ENCODE data around the gene FBXO28. TPM values are rescaled to one million over a fixed set of nuclear protein-coding genes. Genes with fewer than 3 reads are reported as not detected.

Gene FBXO28
- total RNA-seq, 4 donors from 2014 or later: 40.2 to 65.7 (median 45.7) TPM

GRCh38 chr1:224089583-224089982, 24.3 kb upstream of the FBXO28 start:
- H3K36me3 ChIP-seq: no peaks in the 10 kb centered on the region
- no peak for DNase-seq (ENCODE audit: low spot score in 2 of 2)
- H3K9me3 ChIP-seq: no peaks in the 10 kb centered on the region
- WGBS: 73% methylated on average over 3 of the region's 3 CpGs
- H3K4me1 ChIP-seq: no peaks in the 10 kb centered on the region
- no peaks in the 10 kb centered on the region for H3K27me3 ChIP-seq
- H3K27ac ChIP-seq: no peak overlapping the region
- TF ChIP-seq POLR2AphosphoS5 (IDR thresholded peaks at IDR 0.05) (no peak), EP300 (IDR thresholded peaks at IDR 0.05) (no peak), CTCF (IDR thresholded peaks at IDR 0.05) (no peak), POLR2A (IDR thresholded peaks at IDR 0.05) (no peak)
- no peak overlapping the region for H3K4me3 ChIP-seq

- Histone ChIP-seq H3K9me3 (no peaks in the 10 kb centered on the region), H3K27ac (no peak overlapping the region), H3K4me3 (no peak overlapping the region), H3K27me3 (no peaks in the 10 kb centered on the region), H3K4me1 (no peaks in the 10 kb centered on the region), H3K36me3 (no peaks in the 10 kb centered on the region)
- 88% methylated on average over 5 of the region's 5 CpGs for WGBS
- no peak for DNase-seq (ENCODE audit: low spot score in 2 of 2)
- TF ChIP-seq EP300 (IDR thresholded peaks at IDR 0.05): no peak
- no peak for TF ChIP-seq POLR2AphosphoS5 (IDR thresholded peaks at IDR 0.05)
- no peak for TF ChIP-seq POLR2A (IDR thresholded peaks at IDR 0.05)
- no peak for TF ChIP-seq CTCF (IDR thresholded peaks at IDR 0.05)
These were observed 23.8 kb upstream of the FBXO28 start for GRCh38 chr1:224090116-224090515.

- Histone ChIP-seq H3K27ac (no peak overlapping the region), H3K4me1 (no peaks in the 10 kb centered on the region), H3K36me3 (no peaks in the 10 kb centered on the region), H3K9me3 (no peaks in the 10 kb centered on the region), H3K27me3 (no peaks in the 10 kb centered on the region), H3K4me3 (no peak overlapping the region)
- no peak for TF ChIP-seq EP300 (IDR thresholded peaks at IDR 0.05)
- TF ChIP-seq CTCF (IDR thresholded peaks at IDR 0.05): no peak
- no peak for TF ChIP-seq POLR2A (IDR thresholded peaks at IDR 0.05)
- TF ChIP-seq POLR2AphosphoS5 (IDR thresholded peaks at IDR 0.05): no peak
- 77% methylated on average over 1 of the region's 1 CpG for WGBS
- no peak for DNase-seq (ENCODE audit: low spot score in 2 of 2)
These were observed 21.8 kb upstream of the FBXO28 start for GRCh38 chr1:224092111-224092510.

DNA sequence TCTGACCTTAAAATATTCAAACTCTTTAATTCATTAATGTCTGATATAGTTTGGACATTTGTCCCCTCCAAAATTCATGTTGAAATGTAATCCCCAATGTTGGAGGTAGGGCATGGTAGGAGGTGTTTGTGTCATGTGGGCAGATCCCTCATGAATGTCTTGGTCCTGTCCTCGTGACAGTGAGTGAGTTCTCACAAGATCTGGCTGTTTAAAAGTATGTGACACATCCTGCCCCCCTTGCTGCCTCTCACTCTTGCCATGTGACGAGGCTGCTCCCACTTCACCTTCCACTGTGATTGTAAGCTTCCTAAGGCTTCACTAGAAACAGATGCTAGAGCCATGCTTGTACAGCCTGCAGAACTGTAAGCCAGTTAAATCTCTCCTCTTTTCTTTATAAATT, 21.3 kb upstream of the FBXO28 start:
- TF ChIP-seq EP300 (IDR thresholded peaks at IDR 0.05) (no peak), POLR2AphosphoS5 (IDR thresholded peaks at IDR 0.05) (no peak), POLR2A (IDR thresholded peaks at IDR 0.05) (no peak), CTCF (IDR thresholded peaks at IDR 0.05) (no peak)
- no peak for DNase-seq (ENCODE audit: low spot score in 2 of 2)
- Histone ChIP-seq H3K4me1 (no peaks in the 10 kb centered on the region), H3K4me3 (no peak overlapping the region), H3K9me3 (no peaks in the 10 kb centered on the region), H3K27ac (no peak overlapping the region), H3K36me3 (no peaks in the 10 kb centered on the region), H3K27me3 (no peaks in the 10 kb centered on the region)
- 84% methylated on average over 2 of the region's 2 CpGs for WGBS

DNA sequence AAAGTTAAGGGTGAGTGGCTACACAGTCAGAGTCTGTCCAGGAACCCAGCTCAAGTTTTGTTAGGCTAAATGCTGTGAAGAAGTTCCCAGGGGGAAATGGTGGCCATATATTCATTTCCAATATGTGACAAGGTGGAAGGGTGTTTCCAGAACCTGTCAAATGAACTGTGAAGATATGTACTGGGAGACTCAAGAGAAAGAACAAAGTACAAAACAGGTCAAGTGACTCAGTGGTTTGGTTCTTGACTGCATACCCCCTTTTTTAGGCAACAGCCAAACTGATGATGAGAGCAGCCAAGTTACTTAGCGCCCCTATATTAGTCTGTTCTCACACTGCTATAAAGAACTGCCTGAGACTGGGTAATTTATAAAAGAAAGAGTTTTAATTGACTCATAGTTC, 18.6 kb upstream of the FBXO28 start:
- no peak for TF ChIP-seq EP300 (IDR thresholded peaks at IDR 0.05)
- no peak for TF ChIP-seq POLR2A (IDR thresholded peaks at IDR 0.05)
- no peak for TF ChIP-seq POLR2AphosphoS5 (IDR thresholded peaks at IDR 0.05)
- TF ChIP-seq CTCF (IDR thresholded peaks at IDR 0.05): no peak
- no peaks in the 10 kb centered on the region for H3K9me3 ChIP-seq
- DNase-seq (ENCODE audit: low spot score in 2 of 2): no peak
- H3K27me3 ChIP-seq: no peaks in the 10 kb centered on the region
- no peaks in the 10 kb centered on the region for H3K4me1 ChIP-seq
- WGBS: 83% methylated on average over 1 of the region's 1 CpG
- no peaks in the 10 kb centered on the region for H3K36me3 ChIP-seq
- H3K4me3 ChIP-seq: no peak overlapping the region
- H3K27ac ChIP-seq: no peak overlapping the region
